ENCODE measurements around the gene AKT2. TPM values are rescaled to one million over a fixed set of nuclear protein-coding genes. Genes with fewer than 3 reads are reported as not detected.

AKT2 gene
- polyA plus RNA-seq, 3 donors: 11.4 to 122 (median 16.3) TPM

DNA sequence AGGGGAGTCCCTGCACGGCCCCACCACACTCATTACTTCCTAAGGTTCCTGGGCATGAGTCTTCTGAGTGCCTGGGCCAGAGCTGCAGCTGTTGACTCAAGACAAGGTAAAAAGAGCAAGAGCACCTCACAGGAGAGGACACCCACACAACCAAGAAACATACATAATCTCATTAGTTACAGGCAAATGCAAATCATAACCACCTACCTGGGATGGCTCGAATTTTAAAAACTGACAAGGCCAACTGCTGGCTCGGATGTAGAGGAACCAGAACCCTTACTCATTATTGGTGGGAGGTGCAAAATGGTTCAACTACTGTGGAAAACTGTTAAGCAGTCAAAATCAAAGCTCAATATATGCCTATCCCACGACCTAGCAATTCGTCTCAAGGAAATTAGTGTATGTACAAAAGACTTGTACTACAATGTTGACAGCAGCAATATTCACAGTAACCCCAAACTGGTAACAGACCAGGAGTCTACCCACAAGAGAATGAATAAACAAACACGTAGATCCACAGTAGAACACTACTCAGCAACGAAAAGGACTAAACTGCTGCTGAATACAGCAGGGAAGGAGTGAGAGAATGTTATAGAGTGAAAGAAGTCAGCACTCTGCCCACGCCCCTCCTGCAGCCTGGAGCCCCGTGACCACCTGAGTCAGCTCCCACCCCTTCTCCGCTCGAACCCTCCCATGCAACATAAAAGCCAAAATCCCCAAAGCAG lies 15.8 kb downstream of the AKT2 start:
- H3K9me3 Mint-ChIP-seq: peaks cover 0 to 2% (median 0%) of the 10 kb centered on the region in 7 donors
- no peak overlapping the region for H2AFZ ChIP-seq (ENCODE audit: insufficient read depth, low read depth, low read length, poor library complexity, severe bottlenecking)
- H3K27ac Mint-ChIP-seq: peak overlapping the region in 1 of 7 donors; percentile 42
- no peak overlapping the region for H3K27ac ChIP-seq (ENCODE audit: low read depth in 1 of 2, low read length in 2 of 2)
- peaks cover under 1 to 4% of the 10 kb centered on the region in 2 donors for H3K4me1 ChIP-seq (ENCODE audit: control insufficient read depth in 1 of 2, insufficient read depth in 2 of 2, low read length in 2 of 2)
- H3K27me3 Mint-ChIP-seq (ENCODE audit: low read depth in 3 of 3): peaks cover 0 to 3% (median 0%) of the 10 kb centered on the region in 3 donors
- H3K9me3 ChIP-seq (replicated peaks in 1 of 2; ENCODE audit: control insufficient read depth in 1 of 2, insufficient read depth in 1 of 2, low read length in 2 of 2): no peaks in the 10 kb centered on the region
- no peak overlapping the region for H3K9ac ChIP-seq (ENCODE audit: insufficient read depth, low read length, poor library complexity, severe bottlenecking)
- WGBS (ENCODE audit: insufficient coverage): 100% methylated on average over 2 of the region's 11 CpGs
- DNase-seq: no peak
- no peak overlapping the region for H3K4me3 Mint-ChIP-seq
- H3K36me3 Mint-ChIP-seq: peaks cover 40 to 57% of the 10 kb centered on the region in 2 donors
- H3K36me3 ChIP-seq (replicated peaks in 1 of 2; ENCODE audit: control insufficient read depth in 1 of 2, insufficient read depth in 2 of 2, low read length in 2 of 2): peaks cover 21 to 58% of the 10 kb centered on the region in 2 donors
- peaks cover 9% of the 10 kb centered on the region for H3K4me1 Mint-ChIP-seq
- no peak overlapping the region for H3K4me2 ChIP-seq (replicated peaks; ENCODE audit: extremely low read depth, low read length, poor library complexity, severe bottlenecking)
- TF ChIP-seq CTCF (IDR thresholded peaks at IDR 0.05): no peak
- intact Hi-C loops (cut with micrococcal nuclease): no loop called here
- no peak overlapping the region for H3K4me3 ChIP-seq (replicated peaks in 1 of 3; ENCODE audit: low read depth in 2 of 3, low read length in 3 of 3)
- peaks cover 97% of the 10 kb centered on the region for H4K20me1 ChIP-seq (ENCODE audit: insufficient read depth, low read length)
- peaks cover 84% of the 10 kb centered on the region for H3K79me2 ChIP-seq (ENCODE audit: insufficient read depth, low read length)
- no peaks in the 10 kb centered on the region for H3K27me3 ChIP-seq (ENCODE audit: control insufficient read depth in 2 of 2, insufficient read depth in 2 of 2, low read length in 2 of 2)

DNA sequence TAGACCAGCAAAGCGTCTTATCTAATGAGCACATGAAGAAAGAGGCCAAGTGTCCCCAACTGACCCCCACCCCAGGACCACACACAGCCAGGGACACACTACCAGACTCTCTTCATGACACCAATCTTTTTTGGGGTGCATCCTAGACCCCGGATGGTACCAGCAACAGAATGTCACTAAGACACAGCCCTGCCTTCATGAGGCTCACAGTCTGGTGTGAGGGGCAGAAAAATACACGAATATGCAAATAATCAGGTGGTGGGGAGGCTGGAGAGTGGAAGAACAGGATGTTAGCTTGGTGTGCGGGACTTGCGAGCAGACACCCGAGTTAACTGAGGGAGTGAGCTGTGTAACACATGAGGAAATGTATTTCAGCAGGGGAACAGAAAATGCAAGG lies 17.5 kb downstream of the AKT2 start:
- H3K27me3 Mint-ChIP-seq (ENCODE audit: low read depth in 3 of 3): peaks cover 0 to 3% (median 0%) of the 10 kb centered on the region in 3 donors
- no peaks in the 10 kb centered on the region for H3K27me3 ChIP-seq (ENCODE audit: control insufficient read depth in 2 of 2, insufficient read depth in 2 of 2, low read length in 2 of 2)
- peaks cover 48 to 66% of the 10 kb centered on the region in 2 donors for H3K36me3 Mint-ChIP-seq
- peaks cover 7% of the 10 kb centered on the region for H3K4me1 Mint-ChIP-seq
- intact Hi-C loops (cut with micrococcal nuclease): no loop called here
- H4K20me1 ChIP-seq (ENCODE audit: insufficient read depth, low read length): peaks cover 97% of the 10 kb centered on the region
- no peak overlapping the region for H2AFZ ChIP-seq (ENCODE audit: insufficient read depth, low read depth, low read length, poor library complexity, severe bottlenecking)
- H3K9me3 Mint-ChIP-seq: peaks cover 0 to 2% (median 0%) of the 10 kb centered on the region in 7 donors
- no peak overlapping the region for H3K4me2 ChIP-seq (replicated peaks; ENCODE audit: extremely low read depth, low read length, poor library complexity, severe bottlenecking)
- TF ChIP-seq CTCF (IDR thresholded peaks at IDR 0.05): no peak
- H3K4me3 Mint-ChIP-seq: no peak overlapping the region
- peaks cover 0 to 3% of the 10 kb centered on the region in 2 donors for H3K4me1 ChIP-seq (ENCODE audit: control insufficient read depth in 1 of 2, insufficient read depth in 2 of 2, low read length in 2 of 2)
- no peak overlapping the region for H3K27ac ChIP-seq (ENCODE audit: low read depth in 1 of 2, low read length in 2 of 2)
- peaks cover 38 to 72% of the 10 kb centered on the region in 2 donors for H3K36me3 ChIP-seq (replicated peaks in 1 of 2; ENCODE audit: control insufficient read depth in 1 of 2, insufficient read depth in 2 of 2, low read length in 2 of 2)
- peak overlapping the region in 2 of 7 donors; percentile 27 to 34 for H3K27ac Mint-ChIP-seq
- 98% methylated on average over 5 of the region's 6 CpGs for WGBS (ENCODE audit: insufficient coverage)
- no peak overlapping the region for H3K4me3 ChIP-seq (replicated peaks in 1 of 3; ENCODE audit: low read depth in 2 of 3, low read length in 3 of 3)
- no peak overlapping the region for H3K9ac ChIP-seq (ENCODE audit: insufficient read depth, low read length, poor library complexity, severe bottlenecking)
- no peaks in the 10 kb centered on the region for H3K9me3 ChIP-seq (replicated peaks in 1 of 2; ENCODE audit: control insufficient read depth in 1 of 2, insufficient read depth in 1 of 2, low read length in 2 of 2)
- peaks cover 76% of the 10 kb centered on the region for H3K79me2 ChIP-seq (ENCODE audit: insufficient read depth, low read length)
- no peak for DNase-seq
